GM18861 (cell line): ENCODE results near the gene ATG2A.

ENCODE experiments used
- ATAC-seq: cut with Tn5 transposase; IDR thresholded peaks from one replicate; pipeline ENCODE4 v1.9.1; 2021; ENCODE audit not compliant: unreplicated experiment

The ATG2A gene

DNA sequence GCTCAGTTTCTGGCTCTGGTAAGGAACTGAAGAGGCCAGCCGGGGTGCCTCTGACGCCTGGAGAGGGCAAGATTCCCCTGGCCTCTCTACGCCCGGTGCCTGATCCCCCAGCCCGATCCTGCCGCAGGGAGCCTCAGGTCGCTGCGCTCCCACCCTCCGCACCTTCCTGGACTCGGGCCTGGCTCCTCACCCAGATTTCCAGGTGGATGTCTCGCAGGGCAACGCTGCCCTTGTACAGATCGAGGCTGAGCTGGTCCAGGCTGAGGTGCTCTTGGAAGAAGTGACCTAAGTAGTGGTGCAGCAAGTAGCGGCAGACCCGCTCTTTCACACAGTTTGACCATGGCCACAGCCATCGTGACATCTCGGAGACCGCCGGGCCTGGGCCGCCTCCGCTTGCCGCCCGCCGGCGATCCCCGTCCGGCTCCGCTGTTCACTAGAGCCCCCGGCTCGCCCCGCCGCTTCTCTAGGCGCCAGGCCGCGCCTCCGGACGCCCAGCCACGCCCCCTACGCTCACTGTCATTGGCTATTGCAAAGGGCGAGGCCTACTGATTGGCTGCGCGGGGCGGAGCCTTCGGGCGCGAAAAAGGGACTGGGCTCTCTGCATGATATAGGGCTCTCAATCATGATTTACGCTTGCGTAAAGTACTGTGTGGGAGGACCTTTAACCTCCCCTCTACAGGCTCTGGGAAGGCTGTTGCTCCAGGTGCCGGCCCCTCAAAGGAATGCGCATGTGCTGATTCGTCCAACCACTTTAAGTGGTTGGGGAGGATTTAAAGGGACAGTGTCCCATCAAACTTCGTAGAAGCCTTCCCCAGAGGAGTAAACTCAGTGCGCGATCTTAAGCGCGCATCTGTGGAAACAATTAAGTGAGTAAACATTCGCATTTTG is at the start of gene ATG2A:
ATG2A (minus strand) TSS at position 435 of the 888 bp plus-strand sequence; CDS start at position 361, 74 bp downstream.
- peak; percentile 90 for ATAC-seq

DNA sequence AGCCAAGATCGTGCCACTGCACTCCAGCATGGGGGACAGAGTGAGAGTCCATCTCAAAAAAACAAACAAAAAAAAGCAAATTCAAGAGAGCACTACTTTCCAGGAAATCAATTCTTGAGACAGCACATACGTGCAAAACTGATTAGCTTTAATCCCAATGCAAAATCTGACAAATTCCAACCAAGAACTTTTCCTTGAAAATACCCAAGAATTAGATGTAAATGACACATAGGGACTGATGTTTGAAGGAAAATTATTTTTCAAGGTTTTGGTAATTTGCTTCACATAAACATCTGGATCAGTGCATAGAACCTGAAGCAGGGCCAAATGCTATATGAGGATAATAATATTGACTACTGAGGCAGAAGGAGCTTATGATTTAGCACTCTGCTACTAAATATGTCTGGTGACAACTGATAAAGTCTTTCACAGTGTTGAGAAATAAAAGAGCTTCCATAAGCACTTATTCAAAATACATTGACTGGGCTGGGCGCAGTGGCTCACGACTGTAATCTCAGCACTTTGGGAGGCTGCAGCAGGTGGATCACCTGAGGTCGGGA is 46.1 kb upstream of the ATG2A start:
- ATAC-seq = no peak

DNA sequence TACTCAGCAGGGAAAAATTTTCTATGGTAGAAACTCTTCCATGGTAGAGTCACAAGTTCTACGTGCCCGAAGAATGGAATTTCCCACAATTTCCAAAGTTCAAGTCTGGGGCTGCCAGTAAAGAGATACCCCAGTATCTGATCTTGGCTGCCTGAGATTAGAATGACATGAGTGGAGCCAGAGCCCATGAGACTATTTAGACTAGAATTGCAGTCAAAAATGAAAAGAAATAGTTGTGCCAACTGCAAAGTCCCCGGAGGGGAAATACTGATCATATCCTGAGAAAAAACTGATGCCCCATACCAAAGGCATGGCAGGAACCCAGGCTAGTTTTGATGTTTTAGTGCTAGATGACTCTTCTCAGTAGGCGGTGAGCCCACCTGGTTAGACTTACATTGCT is 43.7 kb upstream of the ATG2A start:
- no peak for ATAC-seq

DNA sequence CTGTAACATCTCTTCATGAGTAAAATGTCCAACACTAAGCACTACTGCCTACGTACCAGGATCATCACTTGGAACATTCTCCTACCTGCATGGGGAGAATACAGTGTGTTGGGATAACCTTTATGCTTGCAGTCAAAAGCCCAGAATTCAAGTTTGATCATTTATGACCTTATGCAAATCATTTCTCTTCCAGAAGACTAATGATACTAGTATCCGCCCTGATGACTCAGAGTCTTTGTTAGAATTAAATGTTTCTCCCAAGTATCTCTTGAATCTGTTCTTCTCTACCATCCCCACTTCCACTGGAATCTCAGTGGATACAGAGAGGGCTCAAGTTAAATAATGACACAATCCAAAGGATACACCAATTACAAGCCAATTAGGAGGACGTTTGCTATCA is 42.5 kb upstream of the ATG2A start:
- no peak for ATAC-seq

DNA sequence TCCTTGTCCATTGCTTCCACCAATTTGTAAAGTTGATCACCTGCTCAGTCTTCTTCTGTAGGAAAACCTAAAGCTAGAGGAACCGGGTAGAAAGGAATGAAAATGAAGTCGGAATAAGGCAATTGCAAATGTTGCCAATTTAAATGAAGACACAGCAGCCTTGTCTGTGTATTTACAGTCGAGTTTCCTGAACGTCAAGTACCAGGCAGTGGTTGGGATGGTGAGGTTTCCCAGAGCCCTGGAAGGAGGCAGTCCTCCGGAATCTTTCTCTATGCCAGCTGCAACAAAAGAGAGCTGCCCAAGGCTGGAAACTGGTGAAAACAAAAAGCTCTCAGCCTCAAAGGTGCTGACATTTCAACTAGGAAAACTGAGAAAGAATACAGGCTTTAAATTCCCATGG is 37.2 kb upstream of the ATG2A start:
- no peak for ATAC-seq

DNA sequence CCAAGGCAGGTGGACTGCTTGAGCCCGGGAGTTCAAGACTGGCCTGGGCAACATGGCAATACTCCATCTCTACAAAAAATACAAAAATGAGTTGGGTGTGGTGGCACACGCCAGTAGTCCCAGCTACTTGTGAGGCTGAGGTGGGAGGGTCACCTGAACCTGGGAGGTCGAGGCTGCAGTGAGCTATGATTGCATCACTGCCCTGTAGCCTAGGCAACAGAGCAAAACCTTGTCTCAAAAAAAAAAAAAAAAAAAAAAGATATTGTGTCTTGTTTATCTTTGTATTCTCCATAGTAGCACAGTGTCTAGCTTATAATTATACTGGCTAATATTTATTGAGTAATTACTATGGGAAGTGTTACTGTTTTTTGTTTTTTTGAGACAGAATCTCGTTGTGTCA is 34.5 kb upstream of the ATG2A start:
- no peak for ATAC-seq

DNA sequence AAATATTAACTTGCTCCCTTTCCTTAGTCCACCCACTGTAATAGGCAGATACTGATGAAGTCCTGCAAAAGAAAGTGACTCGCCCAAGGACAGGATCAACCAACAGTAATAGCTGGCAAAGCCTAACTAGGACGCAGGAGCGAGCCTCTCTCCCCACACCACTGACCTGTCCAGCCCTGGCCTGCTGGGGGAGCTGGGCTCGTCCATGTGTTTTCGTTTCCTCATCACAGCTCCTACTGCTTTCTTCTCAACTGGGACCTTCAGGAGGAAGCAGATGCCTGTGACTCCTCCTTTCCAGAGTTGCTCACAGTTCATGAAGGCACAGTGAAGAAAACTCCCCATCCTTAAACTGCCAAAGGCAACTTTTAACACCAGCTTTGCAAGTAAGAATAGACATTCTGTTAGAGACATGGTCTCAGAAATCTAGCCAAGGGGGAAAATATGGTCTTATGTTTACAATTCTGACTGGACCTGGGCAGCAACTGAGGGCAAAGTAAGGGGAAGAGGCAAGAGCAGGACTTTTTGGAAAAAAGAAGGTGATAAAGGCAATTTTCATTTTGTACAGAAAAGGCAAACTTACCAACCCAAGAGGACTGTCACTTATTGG is 30.3 kb upstream of the ATG2A start:
- ATAC-seq = no peak

DNA sequence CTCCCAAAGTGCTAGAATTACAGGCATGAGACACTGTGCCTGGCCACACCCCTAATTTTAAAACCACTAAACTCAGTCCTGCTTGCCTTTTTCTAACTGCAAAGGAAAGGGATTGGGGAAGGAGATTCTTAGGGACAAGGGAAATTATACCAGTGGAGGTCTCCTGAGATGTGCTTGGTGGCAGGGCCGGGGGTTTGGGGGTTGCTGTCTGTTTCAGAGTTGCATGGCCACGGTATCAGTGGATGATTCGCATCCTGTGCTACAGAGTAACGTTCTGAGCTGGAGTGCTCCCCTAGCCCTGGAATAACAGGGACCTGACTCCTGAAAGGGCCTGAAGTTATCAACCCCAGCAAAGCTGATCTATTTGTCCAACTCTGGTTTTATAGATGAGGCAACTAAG is 19.5 kb upstream of the ATG2A start:
- ATAC-seq = no peak

DNA sequence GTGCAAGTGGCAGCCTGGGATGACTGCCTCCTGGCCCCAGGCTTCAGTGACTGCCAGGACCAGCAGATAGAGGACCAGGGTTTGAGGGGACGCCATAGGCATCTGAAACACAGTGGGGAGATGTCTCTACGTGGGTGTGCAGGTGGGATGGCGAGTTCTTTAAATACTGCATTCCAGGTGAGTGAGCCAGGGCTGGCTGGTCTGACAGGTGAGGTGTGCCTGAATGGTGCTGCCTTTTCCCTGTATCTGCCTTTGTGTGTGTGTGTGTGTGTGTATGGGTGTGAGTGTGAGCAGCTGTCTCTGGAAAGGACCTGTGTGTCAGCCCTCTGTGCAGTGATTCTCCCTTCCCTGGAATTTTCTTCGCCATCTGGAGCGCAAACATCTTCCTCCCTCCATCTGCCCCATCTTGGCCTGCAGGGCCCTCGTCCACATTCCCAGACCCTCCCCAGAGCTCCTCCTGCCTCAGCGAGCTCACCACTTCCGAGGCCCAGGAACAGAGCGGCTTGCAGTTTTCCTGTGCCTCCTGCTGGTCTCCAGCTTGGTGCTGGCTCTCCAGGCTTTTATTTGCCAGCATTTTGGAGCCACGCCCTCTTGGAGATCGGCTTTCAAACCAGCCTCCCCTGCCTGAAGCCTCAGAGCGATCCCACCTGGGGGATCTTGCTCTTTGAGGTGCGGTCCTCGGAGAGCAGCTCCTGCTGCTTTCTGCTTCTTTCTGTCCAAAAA is 18.5 kb upstream of the ATG2A start, which contains the start of gene GPHA2:
GPHA2 (minus strand) TSS at position 535 of the 723 bp plus-strand sequence; CDS start at position 102, 433 bp downstream.
- no peak for ATAC-seq

DNA sequence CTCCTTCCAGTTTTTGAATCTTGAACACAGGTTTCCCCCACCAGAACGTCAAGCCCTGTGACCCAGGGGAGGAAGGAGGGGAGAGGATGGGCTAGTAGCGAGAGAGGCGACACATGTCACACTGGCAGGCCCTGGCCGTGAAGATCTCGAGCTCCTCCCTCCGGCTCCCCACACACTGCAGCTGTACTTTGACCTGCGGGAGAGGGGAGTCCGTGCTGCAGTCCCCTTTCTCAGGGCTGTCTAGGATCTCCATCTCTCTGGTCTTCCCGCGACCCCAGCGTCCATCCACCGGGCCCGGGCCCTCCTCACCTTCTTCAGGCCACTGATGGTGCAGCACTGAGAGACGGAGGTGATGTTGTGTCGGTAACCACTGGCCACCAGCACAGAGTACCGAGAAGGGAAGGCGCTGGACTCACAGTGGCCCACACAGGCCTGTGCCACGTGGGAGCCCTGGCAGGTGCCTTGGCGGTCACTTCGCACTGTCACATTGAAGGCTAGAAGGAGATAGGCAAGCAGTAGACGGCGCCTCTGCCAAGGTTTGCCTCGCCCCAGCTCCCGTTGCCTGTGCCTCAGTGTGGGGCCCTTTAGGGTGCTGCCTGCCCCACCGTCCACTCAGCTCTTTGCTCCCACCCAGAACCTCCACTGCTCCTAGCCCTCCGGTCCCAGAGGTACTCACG is 17.8 kb upstream of the ATG2A start:
- no peak for ATAC-seq

DNA sequence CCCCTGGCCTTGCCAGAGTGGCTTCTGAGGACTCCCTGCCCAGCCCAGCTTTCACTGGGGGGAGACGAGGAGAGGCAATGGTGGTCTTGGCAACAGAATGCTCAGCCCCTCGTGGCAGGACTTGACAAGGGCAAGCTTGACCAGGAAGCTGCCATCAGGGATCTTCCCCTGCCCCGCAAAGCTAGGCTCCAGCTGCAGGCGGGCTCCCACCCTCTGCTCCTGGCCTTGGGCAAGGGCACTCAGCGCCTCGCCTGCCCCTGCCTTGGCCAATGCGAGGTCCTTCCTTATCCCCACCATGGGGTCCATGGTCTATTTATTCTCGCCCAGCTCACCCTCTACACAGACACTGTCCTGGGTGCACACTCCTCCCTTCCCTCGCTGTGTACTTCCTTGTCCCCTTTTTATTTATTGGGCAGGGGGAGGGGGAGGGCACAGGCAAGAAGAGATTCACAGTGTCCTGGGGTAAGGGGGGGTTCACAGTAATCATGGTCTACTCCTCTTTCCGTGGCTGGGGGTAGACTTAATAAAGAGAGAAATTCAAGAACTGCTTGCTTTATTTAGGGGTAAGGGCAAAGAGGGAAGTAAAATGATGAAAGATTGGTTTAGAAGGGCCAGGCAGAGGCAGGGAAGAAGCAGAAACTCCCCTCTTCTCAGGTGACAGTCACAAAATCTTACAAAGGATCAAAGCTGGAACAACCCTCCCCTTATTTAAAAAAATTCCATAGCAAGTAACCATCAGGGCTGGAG is 17.1 kb upstream of the ATG2A start:
- no peak for ATAC-seq

DNA sequence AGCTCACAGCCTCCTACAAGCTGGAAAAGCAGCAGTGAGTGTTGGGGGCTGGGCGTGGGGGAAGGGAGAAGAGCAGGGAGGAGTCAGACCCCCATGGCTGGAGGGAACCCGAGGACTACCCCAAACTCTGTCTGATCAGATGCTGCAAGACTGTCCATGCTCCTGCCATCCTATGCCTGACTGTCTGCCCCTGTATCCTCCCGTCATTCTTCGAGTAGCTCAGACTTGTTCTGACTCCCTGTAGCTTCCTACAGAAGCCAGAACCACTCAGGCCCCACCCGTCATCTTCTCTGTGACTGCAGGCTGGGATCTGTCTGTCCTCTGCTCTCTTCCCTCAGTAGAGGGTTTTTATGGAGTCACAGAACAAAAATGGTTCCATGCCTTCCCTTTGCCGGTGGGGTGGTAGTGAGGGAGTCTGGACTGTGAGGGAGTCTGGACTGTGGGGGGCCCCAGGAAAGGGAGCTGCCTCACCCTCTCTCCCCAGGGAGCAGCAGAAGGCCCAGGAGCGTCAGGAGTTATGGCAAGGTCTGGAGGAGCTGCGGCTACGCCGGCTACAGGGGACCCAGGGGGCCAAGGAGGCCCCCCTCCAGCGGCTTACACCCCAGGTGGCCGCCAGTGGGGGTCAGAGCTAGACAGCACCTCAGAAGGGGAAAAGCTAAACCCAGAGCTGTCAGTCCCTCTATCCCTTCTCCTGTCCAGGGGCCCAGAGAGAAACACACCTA is 16.4 kb upstream of the ATG2A start:
- no peak for ATAC-seq

DNA sequence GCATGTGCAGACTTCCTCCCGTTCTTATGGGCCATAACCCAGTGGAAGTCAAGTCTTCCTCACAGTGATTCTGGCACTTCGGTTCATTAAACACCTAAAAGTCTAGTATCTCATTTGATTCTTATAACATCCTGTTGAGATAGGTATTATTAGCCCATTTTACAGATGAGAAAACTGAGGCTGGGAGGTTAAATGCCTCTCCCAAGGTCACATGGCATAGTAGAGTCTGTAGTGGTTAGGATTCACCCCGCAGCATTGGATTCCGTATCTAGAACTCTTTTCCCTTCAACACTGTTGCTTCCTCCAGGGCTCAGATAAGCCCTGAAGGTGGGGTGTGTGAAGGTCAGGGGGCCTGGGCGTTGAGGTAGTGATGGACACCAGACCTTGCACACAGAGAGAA is 15.3 kb upstream of the ATG2A start:
- no peak for ATAC-seq

DNA sequence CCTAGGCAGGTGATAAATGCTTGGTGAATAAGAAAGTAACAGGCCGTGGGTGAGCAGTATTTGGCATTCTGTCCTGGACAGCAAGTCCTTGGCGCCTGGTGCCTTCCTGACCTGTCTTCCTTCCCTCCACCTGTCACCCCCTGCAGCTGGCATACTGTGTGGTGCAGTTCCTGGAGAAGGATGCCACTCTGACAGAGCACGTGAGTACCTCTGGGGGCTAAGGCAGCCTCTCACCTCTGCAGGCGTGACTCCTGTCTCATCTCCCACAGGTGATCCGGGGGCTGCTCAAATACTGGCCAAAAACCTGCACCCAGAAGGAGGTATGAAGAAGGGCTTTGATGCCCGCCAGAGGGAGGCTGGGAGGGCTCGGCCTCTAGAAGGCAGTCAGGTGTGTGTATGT is 14.3 kb upstream of the ATG2A start:
- no peak for ATAC-seq

DNA sequence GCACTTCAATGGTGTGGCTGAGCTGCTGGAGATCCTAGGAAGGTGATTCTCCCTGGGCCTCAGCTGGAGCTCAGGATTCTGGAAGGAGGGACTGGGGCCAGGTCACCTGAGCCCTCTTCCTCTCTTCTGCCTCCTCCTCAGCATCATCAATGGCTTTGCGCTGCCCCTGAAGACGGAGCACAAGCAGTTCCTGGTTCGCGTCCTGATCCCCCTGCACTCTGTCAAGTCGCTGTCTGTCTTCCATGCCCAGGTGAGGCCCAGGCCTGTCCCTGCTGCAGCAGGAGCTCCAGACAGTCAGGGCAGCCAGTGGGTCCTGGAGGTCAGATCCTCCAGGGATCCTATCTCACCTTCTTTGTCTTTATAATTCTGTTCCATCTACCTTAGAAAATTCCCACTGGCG is 13.3 kb upstream of the ATG2A start:
- no peak for ATAC-seq

DNA sequence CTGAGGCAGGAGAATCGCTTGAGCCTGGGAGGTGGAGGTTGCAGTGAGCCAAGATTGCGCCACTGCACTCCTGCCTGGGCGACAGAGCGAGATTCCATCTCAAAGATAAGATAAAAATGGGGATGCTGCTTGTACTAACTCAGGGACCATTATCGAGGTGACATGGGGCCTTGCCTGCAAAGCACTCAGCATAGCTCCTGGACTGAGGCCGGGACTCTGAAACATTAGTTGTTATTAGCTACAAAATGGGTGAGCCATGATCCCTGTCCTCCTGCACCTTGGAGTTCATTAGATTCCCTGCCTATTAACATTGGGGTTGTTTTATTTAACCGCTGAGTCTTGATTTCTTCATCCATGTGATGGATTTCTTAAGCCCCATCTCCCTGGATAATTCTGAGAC is 12.6 kb upstream of the ATG2A start:
- no peak for ATAC-seq

DNA sequence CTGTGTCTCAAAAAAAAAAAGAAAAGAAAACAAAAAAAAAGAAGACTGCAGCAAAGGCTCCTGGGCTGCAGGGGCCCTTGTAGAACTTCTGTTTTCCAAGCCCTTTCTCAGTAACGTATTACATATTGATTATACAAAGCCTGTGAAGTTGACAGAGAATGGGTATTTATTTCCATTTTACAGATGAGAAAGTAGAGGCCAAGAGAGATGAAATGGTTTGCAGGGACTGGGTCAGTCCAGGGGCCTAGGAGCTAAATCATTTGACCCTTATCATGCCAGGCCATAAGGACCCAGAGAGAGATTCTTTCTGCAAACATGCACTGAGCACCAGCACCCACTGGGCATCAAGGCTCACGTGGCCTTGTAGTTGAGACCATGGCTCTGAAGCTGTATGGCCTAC is 11.9 kb upstream of the ATG2A start:
- ATAC-seq = no peak

DNA sequence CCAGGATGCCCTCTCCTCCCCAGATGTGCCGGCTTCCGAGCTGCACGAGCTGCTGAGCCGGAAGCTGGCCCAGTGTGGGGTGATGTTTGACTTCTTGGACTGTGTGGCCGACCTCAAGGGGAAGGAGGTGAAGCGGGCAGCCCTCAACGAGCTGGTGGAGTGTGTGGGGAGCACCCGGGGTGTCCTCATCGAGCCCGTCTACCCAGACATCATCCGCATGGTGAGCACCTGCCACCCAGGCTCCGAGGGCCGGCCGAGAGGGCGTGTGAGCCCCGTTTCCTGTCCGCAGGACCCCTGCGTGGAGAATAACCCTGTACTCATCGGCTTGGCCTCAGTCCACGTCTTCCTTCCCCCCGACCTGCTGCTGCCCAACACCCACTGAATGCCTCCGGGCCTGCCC is 9.7 kb upstream of the ATG2A start:
- ATAC-seq = no peak
